GM13976 (cell line): Measurements from ENCODE around the gene ABHD12.

ENCODE experiments used
- DNase-seq: peaks from one replicate; pipeline ENCODE4 v3.0.0; 2012; ENCODE audit warnings: low spot score
- in situ Hi-C: fragments of 300-500 bp; cut with MboI; formaldehyde crosslinking; loops from one replicate; pipeline ENCODE4 v1.12.0; 2022; ENCODE audit warnings: low sequenced_read_pairs, mixed read lengths, inconsistent platforms; ENCODE audit not compliant: unreplicated experiment
- TF ChIP-seq, protein P1 (sequence below): IDR thresholded peaks from 2 replicates; pipeline ENCODE4 v1.5.1; 2012; ENCODE audit warnings: borderline replicate concordance, mild to moderate bottlenecking; ENCODE audit not compliant: insufficient read depth; ENCODE audit errors: extremely low read depth, missing control alignments, control extremely low read depth

ABHD12 gene

DNA sequence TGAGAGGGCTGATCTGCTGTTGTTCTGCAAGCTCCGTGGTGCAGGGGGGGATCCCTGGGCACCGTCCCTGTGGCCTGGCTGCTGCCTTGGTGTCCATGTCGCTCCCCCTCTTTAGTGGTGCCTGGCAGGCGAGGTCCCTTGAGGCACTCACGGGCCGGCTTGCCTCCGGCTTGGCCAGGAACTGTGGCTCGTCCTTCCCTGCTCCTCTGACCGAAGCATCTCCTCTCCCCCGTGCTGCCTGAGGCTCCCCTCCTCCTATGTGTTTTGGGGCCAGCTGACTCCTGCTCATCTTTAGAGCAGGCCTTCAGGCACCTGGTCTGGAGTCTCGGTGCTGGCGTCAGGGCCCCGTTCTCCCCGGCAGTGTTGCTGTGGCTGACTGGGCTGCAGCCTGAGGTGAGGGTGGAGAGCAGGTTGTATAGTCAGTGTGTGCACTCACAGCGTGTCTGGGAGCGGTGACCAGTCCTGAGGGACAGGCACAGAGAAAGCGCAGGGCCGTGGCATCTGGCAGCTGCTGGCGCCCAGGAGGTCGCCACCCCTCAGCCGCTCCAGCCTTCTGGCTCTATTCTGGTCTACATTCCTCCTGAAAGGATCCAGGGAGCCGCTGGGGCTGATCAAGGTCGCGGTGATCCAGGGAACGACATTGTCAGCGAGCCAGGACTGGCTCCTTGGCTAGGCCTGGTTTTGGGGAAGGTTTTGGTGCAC lies 99.1 kb downstream of the ABHD12 start:
- no peak for DNase-seq
- in situ Hi-C loops = loop anchor here (10.0 to 25.0 kb wide), 2 partner anchors 103 to 571 kb away; partner anchors contain the start of gene ABHD12
- TF ChIP-seq, protein P1, sequence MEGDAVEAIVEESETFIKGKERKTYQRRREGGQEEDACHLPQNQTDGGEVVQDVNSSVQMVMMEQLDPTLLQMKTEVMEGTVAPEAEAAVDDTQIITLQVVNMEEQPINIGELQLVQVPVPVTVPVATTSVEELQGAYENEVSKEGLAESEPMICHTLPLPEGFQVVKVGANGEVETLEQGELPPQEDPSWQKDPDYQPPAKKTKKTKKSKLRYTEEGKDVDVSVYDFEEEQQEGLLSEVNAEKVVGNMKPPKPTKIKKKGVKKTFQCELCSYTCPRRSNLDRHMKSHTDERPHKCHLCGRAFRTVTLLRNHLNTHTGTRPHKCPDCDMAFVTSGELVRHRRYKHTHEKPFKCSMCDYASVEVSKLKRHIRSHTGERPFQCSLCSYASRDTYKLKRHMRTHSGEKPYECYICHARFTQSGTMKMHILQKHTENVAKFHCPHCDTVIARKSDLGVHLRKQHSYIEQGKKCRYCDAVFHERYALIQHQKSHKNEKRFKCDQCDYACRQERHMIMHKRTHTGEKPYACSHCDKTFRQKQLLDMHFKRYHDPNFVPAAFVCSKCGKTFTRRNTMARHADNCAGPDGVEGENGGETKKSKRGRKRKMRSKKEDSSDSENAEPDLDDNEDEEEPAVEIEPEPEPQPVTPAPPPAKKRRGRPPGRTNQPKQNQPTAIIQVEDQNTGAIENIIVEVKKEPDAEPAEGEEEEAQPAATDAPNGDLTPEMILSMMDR = no peak

DNA sequence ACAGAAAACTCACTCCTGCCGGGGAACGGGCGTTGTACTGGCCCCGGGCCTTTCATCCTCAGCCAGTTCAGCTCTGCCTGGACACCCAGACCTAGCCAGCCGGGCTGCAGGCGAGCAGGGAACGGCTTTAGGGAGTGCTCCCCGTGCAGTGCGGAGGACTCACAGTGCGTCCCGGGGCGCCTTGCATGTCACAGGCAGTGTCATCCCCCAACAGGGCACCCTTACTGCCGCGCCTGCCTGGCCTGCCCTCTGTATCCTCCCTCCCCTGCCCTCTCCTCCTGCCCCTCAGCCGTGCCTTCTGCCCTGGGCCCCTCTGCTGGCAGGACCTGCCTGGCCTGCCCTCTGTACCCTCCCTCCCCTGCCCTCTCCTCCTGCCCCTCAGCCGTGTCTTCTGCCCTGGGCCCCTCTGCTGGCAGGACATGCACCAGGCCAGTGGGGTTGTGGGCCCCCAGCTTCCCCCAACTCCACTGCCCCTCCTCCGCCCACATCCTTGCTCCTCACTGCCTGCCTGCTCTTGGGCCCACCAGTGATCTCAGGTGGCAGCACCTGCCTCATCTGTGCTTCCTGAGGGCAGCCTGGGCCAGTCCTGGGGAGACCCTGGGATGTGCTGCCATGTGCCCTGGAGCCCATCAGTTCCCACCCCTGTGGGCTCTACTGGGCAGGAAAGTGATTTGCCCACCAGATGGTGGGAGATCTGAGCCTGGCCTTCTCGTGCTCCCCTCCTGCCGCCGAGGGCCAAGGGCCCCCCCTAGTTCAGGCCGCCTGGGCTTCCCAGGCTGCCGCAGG lies 99.8 kb downstream of the ABHD12 start:
- DNase-seq = no peak
- in situ Hi-C loops = loop anchor here (10.0 to 25.0 kb wide), 2 partner anchors 104 to 571 kb away; partner anchors contain the start of gene ABHD12
- TF ChIP-seq, protein P1 = no peak

DNA sequence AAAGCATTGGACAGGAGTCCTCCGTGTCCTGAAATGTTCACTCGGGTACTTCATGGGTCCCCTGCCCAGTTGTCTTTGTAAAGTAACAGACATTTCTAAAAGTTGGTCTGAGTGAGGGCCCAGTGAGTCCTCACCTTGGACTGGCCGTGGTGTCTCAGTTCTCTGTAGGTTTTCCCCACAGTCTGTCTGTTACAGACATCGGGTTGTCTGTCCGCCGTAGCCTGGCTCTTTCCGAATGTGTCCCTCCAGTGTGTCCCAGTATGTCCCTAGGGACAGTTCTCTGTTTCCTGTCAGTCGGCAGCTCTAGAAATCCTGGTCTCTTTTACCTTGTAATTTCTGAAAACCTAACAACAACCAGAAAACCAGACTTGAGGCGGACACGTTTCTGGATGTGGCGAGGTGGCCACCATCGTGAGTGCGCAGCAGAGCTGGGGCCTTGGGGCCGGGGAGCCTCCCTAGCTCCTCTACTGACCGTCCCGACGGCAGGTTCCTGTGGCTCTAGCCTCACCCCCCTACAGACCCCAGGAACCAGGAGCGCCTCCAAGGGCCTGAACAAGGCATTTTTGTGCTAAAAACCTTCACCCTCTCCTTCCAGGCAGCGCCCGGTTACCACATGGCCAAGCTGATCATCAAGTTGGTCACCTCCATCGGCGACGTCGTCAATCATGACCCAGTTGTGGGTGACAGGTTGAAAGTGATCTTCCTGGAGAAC lies 100.6 kb downstream of the ABHD12 start:
- TF ChIP-seq, protein P1 = no peak
- in situ Hi-C loops = loop anchor here (10.0 to 25.0 kb wide), 2 partner anchors 105 to 572 kb away; partner anchors contain the start of gene ABHD12
- no peak for DNase-seq

DNA sequence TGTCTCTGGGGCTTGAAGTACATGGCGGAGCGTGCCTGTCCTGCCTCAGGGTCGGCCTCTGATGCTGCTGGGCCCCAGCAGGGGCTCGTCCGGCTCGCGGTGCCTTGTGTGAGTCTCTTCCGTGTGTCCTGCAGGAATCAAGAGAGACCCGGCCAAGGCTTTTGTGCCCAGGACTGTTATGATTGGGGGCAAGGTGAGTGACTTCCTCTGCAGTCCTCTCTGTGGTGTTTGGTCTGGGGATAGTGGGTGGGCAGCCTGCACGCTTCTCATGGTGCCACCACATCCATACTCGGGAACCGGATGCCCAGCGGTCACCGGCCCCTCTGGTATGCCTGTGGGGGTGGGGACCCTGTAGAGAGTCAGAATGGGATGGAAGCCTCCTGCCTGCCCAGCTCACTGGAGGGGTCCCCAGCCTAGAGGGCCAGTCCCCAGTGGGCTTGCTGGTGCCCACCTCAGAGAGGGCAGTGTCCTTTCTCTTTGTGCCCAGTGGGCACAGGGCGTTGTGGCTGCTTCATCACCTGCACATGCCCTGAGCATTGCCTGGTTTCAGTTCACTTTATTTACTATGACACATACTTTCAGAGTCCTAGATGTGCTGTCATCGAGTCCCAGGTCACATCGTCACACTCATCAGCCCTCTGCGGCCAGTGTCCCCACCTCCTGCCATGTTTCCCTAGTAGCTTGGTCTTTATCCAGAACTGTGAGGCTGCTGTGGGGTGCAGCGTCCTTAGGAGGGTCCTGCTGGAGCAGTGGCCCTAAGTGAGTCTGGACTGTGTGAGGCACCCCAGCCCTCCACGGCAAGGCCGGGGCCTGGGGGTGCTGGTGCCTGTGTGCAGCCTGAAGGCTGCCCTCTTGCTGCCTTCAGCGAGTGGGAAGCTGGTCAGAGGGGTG lies 102.1 kb downstream of the ABHD12 start:
- in situ Hi-C loops = loop anchor here (25.0 kb wide), 1 partner anchor 574 kb away; no protein-coding TSS in a partner anchor
- TF ChIP-seq, protein P1 = no peak
- peak; percentile 80 for DNase-seq

DNA sequence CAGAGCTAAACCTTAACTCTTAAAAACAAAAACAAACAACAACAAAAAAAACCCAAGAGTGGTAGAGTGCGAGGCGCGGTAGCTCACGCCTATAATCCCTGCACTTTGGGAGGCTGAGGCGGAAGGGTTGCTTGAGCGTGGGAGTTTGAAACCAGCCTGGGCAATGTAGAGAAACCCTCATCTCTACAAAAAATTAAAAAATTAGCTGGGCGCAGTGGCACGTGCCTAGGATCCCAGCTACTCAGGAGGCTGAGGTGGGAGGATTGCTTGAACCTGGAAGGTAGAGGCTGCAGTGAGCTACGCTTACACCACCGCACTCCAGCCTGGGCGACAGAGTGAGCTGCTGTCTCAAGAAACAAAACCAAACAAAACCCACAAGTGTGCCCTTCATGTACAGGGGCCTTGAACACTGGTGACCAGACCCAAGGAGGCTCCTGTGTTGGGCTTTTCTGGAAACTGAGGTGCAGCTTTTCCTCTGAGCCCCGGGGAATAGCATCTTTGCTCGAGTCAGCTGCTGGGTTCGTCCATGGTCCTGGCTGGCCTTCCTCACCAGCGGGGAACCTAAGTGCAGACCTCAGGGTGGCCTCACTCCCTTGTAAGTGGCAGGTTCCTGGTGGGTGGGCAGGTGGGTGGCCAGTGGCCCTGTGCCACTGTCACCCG lies 102.9 kb downstream of the ABHD12 start:
- in situ Hi-C loops = loop anchor here (25.0 kb wide), 1 partner anchor 575 kb away; no protein-coding TSS in a partner anchor
- TF ChIP-seq, protein P1 = no peak
- DNase-seq = no peak
